A673 (cell line): Measurements from ENCODE around the gene OXSM. TPM values are rescaled to one million over a fixed set of nuclear protein-coding genes. Genes with fewer than 3 reads are reported as not detected.

Experiments used
- BruUV-seq: library from RNA; stranded (reverse); fragments of 400-500 nt; replicated peaks from 2 replicates; lab custom pipeline; 2021; lab: Mats Ljungman, UMichigan
- CTCF ChIA-PET: fragments of 300-600 bp; sonication (Branson Sonifier 250); formaldehyde crosslinking; loops from one replicate; lab custom pipeline; 2022; ENCODE audit warnings: antibody characterized with exemption; lab: Charles Lee
- POLR2A ChIA-PET: fragments of 300-600 bp; sonication (Branson Sonifier 250); formaldehyde crosslinking; loops from one replicate; lab custom pipeline; 2022; ENCODE audit warnings: antibody characterized with exemption; ENCODE audit not compliant: low non-redundant PET; lab: Charles Lee
- DNase-seq: peaks from one replicate; pipeline ENCODE4 v3.0.0-alpha.2; 2015; ENCODE audit warnings: low spot score
- H3K27ac ChIP-seq: fragments of 200-600 bp; sonication (generic); 2 replicates; pipeline ENCODE4 v1.5.1; 2016; ENCODE audit warnings: mixed run types, low read depth, mild to moderate bottlenecking, mixed read lengths, antibody characterized with exemption, low read length; ENCODE audit not compliant: poor library complexity, severe bottlenecking
- H3K27me3 ChIP-seq: fragments of 200-600 bp; sonication (generic); replicated peaks from 2 replicates; pipeline ENCODE4 v1.6.1; 2017; ENCODE audit warnings: mixed run types, low read depth, mild to moderate bottlenecking, mixed read lengths, antibody characterized with exemption, low read length; ENCODE audit not compliant: insufficient read depth, poor library complexity
- H3K36me3 ChIP-seq: fragments of 200-600 bp; sonication (generic); 2 replicates; pipeline ENCODE4 v1.6.1; 2016; ENCODE audit warnings: mixed run types, mild to moderate bottlenecking, mixed read lengths, antibody characterized with exemption, low read length; ENCODE audit not compliant: insufficient read depth, poor library complexity, severe bottlenecking
- H3K4me1 ChIP-seq: fragments of 200-600 bp; sonication (generic); 2 replicates; pipeline ENCODE4 v1.6.1; 2017; ENCODE audit warnings: mixed run types, mild to moderate bottlenecking, mixed read lengths, antibody characterized with exemption, low read length; ENCODE audit not compliant: insufficient read depth, poor library complexity, severe bottlenecking
- H3K4me3 ChIP-seq: fragments of 200-600 bp; sonication (generic); 2 replicates; pipeline ENCODE4 v1.5.1; 2016; ENCODE audit warnings: low read depth, mixed run types, mild to moderate bottlenecking, mixed read lengths, low read length; ENCODE audit not compliant: poor library complexity, severe bottlenecking
- H3K9me3 ChIP-seq: fragments of 200-600 bp; sonication (generic); 2 replicates; pipeline ENCODE4 v1.6.1; 2016; ENCODE audit warnings: mixed run types, low read depth, mild to moderate bottlenecking, mixed read lengths, antibody characterized with exemption, low read length; ENCODE audit not compliant: poor library complexity, severe bottlenecking
- CTCF ChIP-seq: fragments of 300-800, 200-600 bp; sonication (generic); conservative IDR thresholded peaks from 2 replicates; pipeline ENCODE4 v1.5.1; 2017; ENCODE audit warnings: low read depth, mild to moderate bottlenecking, antibody characterized with exemption, low read length, moderate library complexity, mixed read lengths
- EZH2 ChIP-seq: fragments of 200-600 bp; sonication (generic); IDR thresholded peaks from 2 replicates; pipeline ENCODE4 v1.6.1; 2017; ENCODE audit warnings: borderline replicate concordance, low read depth, mild to moderate bottlenecking, mixed read lengths, antibody characterized with exemption, low read length; ENCODE audit not compliant: poor library complexity, severe bottlenecking
- intact Hi-C: fragments of 100-400 bp; cut with micrococcal nuclease; formaldehyde crosslinking; loops from one replicate; pipeline ENCODE4 v1.10.0; 2022; ENCODE audit not compliant: unreplicated experiment
- total RNA-seq: library from RNA; stranded (reverse); gene quantifications from 2 replicates; pipeline ENCODE4 v1.2.3, GENCODE V29; 2021

Gene OXSM
- total RNA-seq, 1 experiment from 2014 or later, result 7.6 TPM

- H3K36me3 ChIP-seq, result no peaks in the 10 kb centered on the region
- ChIA-PET POLR2A (no interaction called here), CTCF (no interaction called here)
- no peak overlapping the region for H3K27ac ChIP-seq
- peaks cover 16% of the 10 kb centered on the region for H3K4me1 ChIP-seq
- peaks cover 41% of the 10 kb centered on the region for H3K27me3 ChIP-seq
- no peak overlapping the region for H3K4me3 ChIP-seq
- no peaks in the 10 kb centered on the region for H3K9me3 ChIP-seq
- intact Hi-C loops, result no loop called here
- no peak for DNase-seq
- no TSS peak for BruUV-seq
- TF ChIP-seq CTCF, result no peak
- no peak for TF ChIP-seq EZH2
Observed at GRCh38 chr3:25817107-25817506, 27.2 kb downstream of the OXSM start.

- no peak overlapping the region for H3K4me3 ChIP-seq
- no peak for DNase-seq
- CTCF ChIA-PET, result no interaction called here
- no peak overlapping the region for H3K27ac ChIP-seq
- POLR2A ChIA-PET, result no interaction called here
- intact Hi-C loops, result no loop called here
- no TSS peak for BruUV-seq
- H3K9me3 ChIP-seq, result no peaks in the 10 kb centered on the region
- H3K27me3 ChIP-seq, result peaks cover 46% of the 10 kb centered on the region
- H3K36me3 ChIP-seq, result no peaks in the 10 kb centered on the region
- peaks cover 16% of the 10 kb centered on the region for H3K4me1 ChIP-seq
- TF ChIP-seq EZH2, result no peak
- TF ChIP-seq CTCF, result no peak
Observed at GRCh38 chr3:25817638-25818037, 27.7 kb downstream of the OXSM start.

- H3K27me3 ChIP-seq, result peaks cover 51% of the 10 kb centered on the region
- peaks cover 16% of the 10 kb centered on the region for H3K4me1 ChIP-seq
- H3K36me3 ChIP-seq, result no peaks in the 10 kb centered on the region
- no peak for DNase-seq
- H3K9me3 ChIP-seq, result no peaks in the 10 kb centered on the region
- BruUV-seq, result no TSS peak
- intact Hi-C loops, result no loop called here
- H3K4me3 ChIP-seq, result no peak overlapping the region
- ChIA-PET CTCF (no interaction called here), POLR2A (no interaction called here)
- H3K27ac ChIP-seq, result no peak overlapping the region
- TF ChIP-seq CTCF (no peak), EZH2 (no peak)
Observed at GRCh38 chr3:25818335-25818734, 28.4 kb downstream of the OXSM start.
